HG02885 (cell line): Measurements from ENCODE around the gene AKAP13.
A peak's percentile ranks its signal among the peaks of the same experiment; 100 is the strongest.
"Not testable (repeated sequence)": the region's sequence is repeated elsewhere in the genome, so short reads cannot be mapped to it uniquely, and the experiment has no call there.

Experiments used
- ATAC-seq: cut with Tn5 transposase; IDR thresholded peaks from one replicate; pipeline ENCODE4 v1.9.1; 2021; ENCODE audit warnings: mild to moderate bottlenecking; ENCODE audit not compliant: unreplicated experiment, poor library complexity

AKAP13 gene

GRCh38 chr15:85631018-85631417 is 250.6 kb downstream of the AKAP13 start:
- no peak for ATAC-seq

- no peak for ATAC-seq
Observed at GRCh38 chr15:85632014-85632413, 251.6 kb downstream of the AKAP13 start.

GRCh38 chr15:85633859-85634258 is 253.5 kb downstream of the AKAP13 start:
- ATAC-seq: no peak

- no peak for ATAC-seq
Observed at GRCh38 chr15:85636351-85636750, 255.9 kb downstream of the AKAP13 start.

- no peak for ATAC-seq
Observed at GRCh38 chr15:85639752-85640381, 259.5 kb downstream of the AKAP13 start.

GRCh38 chr15:85642065-85642692 is 261.8 kb downstream of the AKAP13 start:
- ATAC-seq: no peak

GRCh38 chr15:85642693-85643066 is 262.3 kb downstream of the AKAP13 start:
- ATAC-seq: no peak

GRCh38 chr15:85646538-85647091 is 266.2 kb downstream of the AKAP13 start:
- ATAC-seq: peak; percentile 88

GRCh38 chr15:85649372-85649771 is 269.0 kb downstream of the AKAP13 start:
- ATAC-seq: peak; percentile 62

- ATAC-seq: no peak
Observed at GRCh38 chr15:85651548-85651947, 271.1 kb downstream of the AKAP13 start.

- no peak for ATAC-seq
Observed at GRCh38 chr15:85652457-85652856, 272.1 kb downstream of the AKAP13 start.

GRCh38 chr15:85657132-85657531 is 276.7 kb downstream of the AKAP13 start:
- no peak for ATAC-seq

- ATAC-seq: no peak
Observed at GRCh38 chr15:85658816-85659215, 278.4 kb downstream of the AKAP13 start.

- ATAC-seq: no peak
Observed at GRCh38 chr15:85661859-85662258, 281.5 kb downstream of the AKAP13 start.

GRCh38 chr15:85665677-85666076 is 285.3 kb downstream of the AKAP13 start:
- ATAC-seq: not testable (repeated sequence)

- peak; percentile 93 for ATAC-seq
Observed at GRCh38 chr15:85667491-85668424, 287.4 kb downstream of the AKAP13 start.

GRCh38 chr15:85671156-85671555 is 290.8 kb downstream of the AKAP13 start:
- no peak for ATAC-seq

GRCh38 chr15:85672332-85673084 is 292.1 kb downstream of the AKAP13 start:
- ATAC-seq: no peak

GRCh38 chr15:85673326-85673725 is 292.9 kb downstream of the AKAP13 start:
- no peak for ATAC-seq
